ENCODE measurements around the gene TBCCD1.

The TBCCD1 gene

GRCh38 chr3:186514296-186515002, 52.7 kb downstream of the TBCCD1 start:
- TF ChIP-seq NFIC (IDR thresholded peaks at IDR 0.05) = no peak
- TF ChIP-seq USF1 (IDR thresholded peaks at IDR 0.05) = no peak
- no peak; the same call in 1 of the 2 replicates for TF ChIP-seq RAD21 (IDR thresholded peaks at IDR 0.05; ENCODE audit: low read depth)

GRCh38 chr3:186513386-186513785, 53.8 kb downstream of the TBCCD1 start:
- no peak for TF ChIP-seq EGR1 (IDR thresholded peaks at IDR 0.05)
- TF ChIP-seq MAX (IDR thresholded peaks at IDR 0.05) = no peak
- TF ChIP-seq TCF12 (IDR thresholded peaks at IDR 0.05; ENCODE audit: low read depth) = no peak
- no peak for TF ChIP-seq REST (IDR thresholded peaks at IDR 0.05; ENCODE audit: low read depth)
- TF ChIP-seq TAF1 (IDR thresholded peaks at IDR 0.05; ENCODE audit: low read depth) = no peak
- TF ChIP-seq CREB1 (IDR thresholded peaks at IDR 0.05; ENCODE audit: low read depth) = no peak
- TF ChIP-seq YY1 (IDR thresholded peaks at IDR 0.05; ENCODE audit: low read depth) = no peak
- TF ChIP-seq USF1 (IDR thresholded peaks at IDR 0.05) = no peak
- no peak for TF ChIP-seq RAD21 (IDR thresholded peaks at IDR 0.05; ENCODE audit: low read depth)
- no peak for TF ChIP-seq EP300 (IDR thresholded peaks at IDR 0.05; ENCODE audit: borderline replicate concordance)
- TF ChIP-seq FOXM1 (IDR thresholded peaks at IDR 0.05; ENCODE audit: borderline replicate concordance, low read depth) = no peak
- TF ChIP-seq CEBPB (IDR thresholded peaks at IDR 0.05) = no peak
- no peak for TF ChIP-seq TEAD4 (IDR thresholded peaks at IDR 0.05)

- TF ChIP-seq RAD21 (IDR thresholded peaks at IDR 0.05; ENCODE audit: low read depth) = no peak
- no peak for TF ChIP-seq TEAD4 (IDR thresholded peaks at IDR 0.05)
- no peak for TF ChIP-seq FOXM1 (IDR thresholded peaks at IDR 0.05; ENCODE audit: borderline replicate concordance, low read depth)
- no peak for TF ChIP-seq EP300 (IDR thresholded peaks at IDR 0.05; ENCODE audit: borderline replicate concordance)
- no peak for TF ChIP-seq YY1 (IDR thresholded peaks at IDR 0.05; ENCODE audit: low read depth)
- TF ChIP-seq NFIC (IDR thresholded peaks at IDR 0.05) = no peak
- TF ChIP-seq ZBTB7A (IDR thresholded peaks at IDR 0.05; ENCODE audit: low read depth) = no peak
- no peak for TF ChIP-seq REST (IDR thresholded peaks at IDR 0.05; ENCODE audit: low read depth)
- TF ChIP-seq EGR1 (IDR thresholded peaks at IDR 0.05) = no peak
- no peak for TF ChIP-seq TCF12 (IDR thresholded peaks at IDR 0.05; ENCODE audit: low read depth)
- no peak for TF ChIP-seq MAX (IDR thresholded peaks at IDR 0.05)
- no peak for TF ChIP-seq USF1 (IDR thresholded peaks at IDR 0.05)
- TF ChIP-seq CEBPB (IDR thresholded peaks at IDR 0.05) = no peak
- no peak for TF ChIP-seq TAF1 (IDR thresholded peaks at IDR 0.05; ENCODE audit: low read depth)
- no peak for TF ChIP-seq CREB1 (IDR thresholded peaks at IDR 0.05; ENCODE audit: low read depth)
These were observed 54.4 kb downstream of the TBCCD1 start for GRCh38 chr3:186512570-186513302.

GRCh38 chr3:186511702-186512101, 55.4 kb downstream of the TBCCD1 start:
- no peak for TF ChIP-seq EGR1 (IDR thresholded peaks at IDR 0.05)
- TF ChIP-seq REST (IDR thresholded peaks at IDR 0.05; ENCODE audit: low read depth) = peak; percentile 73
- no peak for TF ChIP-seq ZBTB7A (IDR thresholded peaks at IDR 0.05; ENCODE audit: low read depth)
- no peak for TF ChIP-seq TEAD4 (IDR thresholded peaks at IDR 0.05)
- no peak for TF ChIP-seq USF1 (IDR thresholded peaks at IDR 0.05)
- no peak for TF ChIP-seq TAF1 (IDR thresholded peaks at IDR 0.05; ENCODE audit: low read depth)
- TF ChIP-seq YY1 (IDR thresholded peaks at IDR 0.05; ENCODE audit: low read depth) = no peak

Data from Ishikawa (cell line).